Adrenal gland (tissue), 5 donors: ENCODE measurements around the gene PTTG1IP.

Source experiments
- POLR2A ChIP-seq, 2 donors: fragments of 450-650 bp; IDR thresholded peaks; one replicate each; pipeline ENCODE4 v1.6.1; 2017; ENCODE audit warnings: antibody characterized with exemption in 2 of 2, mild to moderate bottlenecking in 2 of 2, moderate library complexity in 1 of 2
- TF ChIP-seq, protein P1 (sequence below), 6 experiments: fragments of 450-650 bp in 4 of 6; fragments of 200-600 bp in 2 of 6; sonication (generic) in 1 of 6; IDR thresholded peaks; 1 replicate in 5 of 6; 2 replicates in 1 of 6; pipeline versions ENCODE4 v1.5.1 to v1.8.0; 2016 to 2021; ENCODE audit warnings: antibody characterized with exemption in 6 of 6, mild to moderate bottlenecking in 2 of 6, moderate library complexity in 1 of 6
- donor health status: DM: no; HTN: no; CAD: no.

- TF ChIP-seq, protein P1, sequence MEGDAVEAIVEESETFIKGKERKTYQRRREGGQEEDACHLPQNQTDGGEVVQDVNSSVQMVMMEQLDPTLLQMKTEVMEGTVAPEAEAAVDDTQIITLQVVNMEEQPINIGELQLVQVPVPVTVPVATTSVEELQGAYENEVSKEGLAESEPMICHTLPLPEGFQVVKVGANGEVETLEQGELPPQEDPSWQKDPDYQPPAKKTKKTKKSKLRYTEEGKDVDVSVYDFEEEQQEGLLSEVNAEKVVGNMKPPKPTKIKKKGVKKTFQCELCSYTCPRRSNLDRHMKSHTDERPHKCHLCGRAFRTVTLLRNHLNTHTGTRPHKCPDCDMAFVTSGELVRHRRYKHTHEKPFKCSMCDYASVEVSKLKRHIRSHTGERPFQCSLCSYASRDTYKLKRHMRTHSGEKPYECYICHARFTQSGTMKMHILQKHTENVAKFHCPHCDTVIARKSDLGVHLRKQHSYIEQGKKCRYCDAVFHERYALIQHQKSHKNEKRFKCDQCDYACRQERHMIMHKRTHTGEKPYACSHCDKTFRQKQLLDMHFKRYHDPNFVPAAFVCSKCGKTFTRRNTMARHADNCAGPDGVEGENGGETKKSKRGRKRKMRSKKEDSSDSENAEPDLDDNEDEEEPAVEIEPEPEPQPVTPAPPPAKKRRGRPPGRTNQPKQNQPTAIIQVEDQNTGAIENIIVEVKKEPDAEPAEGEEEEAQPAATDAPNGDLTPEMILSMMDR (IDR thresholded peaks at IDR 0.05): no peak
- no peak for TF ChIP-seq POLR2A (IDR thresholded peaks at IDR 0.05)
These were observed 39.1 kb downstream of the PTTG1IP start for GRCh38 chr21:44834231-44834950.
